Measurements from ENCODE around the gene ZNF326.

DNA sequence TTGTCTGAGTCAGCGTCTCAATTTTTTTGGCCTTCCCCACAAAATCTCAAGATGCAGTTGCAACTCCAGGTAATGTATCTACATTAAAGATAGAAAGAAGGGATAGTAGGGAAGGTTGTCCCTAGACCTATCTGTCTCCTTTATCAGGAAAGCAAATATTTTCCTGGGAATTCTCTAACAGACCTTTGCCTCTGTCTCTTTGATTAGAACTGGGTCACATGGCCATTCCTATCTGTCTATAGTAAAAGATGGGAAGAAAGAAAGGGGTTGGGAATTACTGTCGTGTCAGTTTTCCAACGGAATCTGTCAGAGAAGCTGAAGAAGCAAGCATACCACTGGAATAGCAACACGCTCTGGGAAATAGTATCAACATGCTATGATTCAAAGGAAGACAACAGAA lies 48.7 kb downstream of the ZNF326 start:
- TF ChIP-seq CTCF (conservative IDR thresholded peaks at IDR 0.05; ENCODE audit: low read depth, low read length) (no peak), RFX5 (IDR thresholded peaks at IDR 0.05; ENCODE audit: low read depth, low read length) (no peak), FOS (IDR thresholded peaks at IDR 0.05; ENCODE audit: low read depth, low read length) (no peak), POLR2A (IDR thresholded peaks at IDR 0.05; ENCODE audit: low read depth, low read length) (no peak), CEBPB (IDR thresholded peaks at IDR 0.05; ENCODE audit: low read depth, low read length) (no peak), RCOR1 (IDR thresholded peaks at IDR 0.05; ENCODE audit: insufficient replicate concordance, low read length) (no peak), BHLHE40 (IDR thresholded peaks at IDR 0.05; ENCODE audit: low read depth, low read length) (no peak), USF2 (IDR thresholded peaks at IDR 0.05; ENCODE audit: low read depth, low read length) (no peak), MXI1 (IDR thresholded peaks at IDR 0.05; ENCODE audit: borderline replicate concordance, low read depth, low read length) (no peak), SMC3 (IDR thresholded peaks at IDR 0.05; ENCODE audit: low read depth, low read length) (no peak), MAZ (IDR thresholded peaks at IDR 0.05; ENCODE audit: borderline replicate concordance, low read depth, low read length) (no peak), RAD21 (IDR thresholded peaks at IDR 0.05; ENCODE audit: low read length) (no peak)
- TF ChIP-seq, protein P1, sequence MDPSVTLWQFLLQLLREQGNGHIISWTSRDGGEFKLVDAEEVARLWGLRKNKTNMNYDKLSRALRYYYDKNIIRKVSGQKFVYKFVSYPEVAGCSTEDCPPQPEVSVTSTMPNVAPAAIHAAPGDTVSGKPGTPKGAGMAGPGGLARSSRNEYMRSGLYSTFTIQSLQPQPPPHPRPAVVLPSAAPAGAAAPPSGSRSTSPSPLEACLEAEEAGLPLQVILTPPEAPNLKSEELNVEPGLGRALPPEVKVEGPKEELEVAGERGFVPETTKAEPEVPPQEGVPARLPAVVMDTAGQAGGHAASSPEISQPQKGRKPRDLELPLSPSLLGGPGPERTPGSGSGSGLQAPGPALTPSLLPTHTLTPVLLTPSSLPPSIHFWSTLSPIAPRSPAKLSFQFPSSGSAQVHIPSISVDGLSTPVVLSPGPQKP (IDR thresholded peaks at IDR 0.05; ENCODE audit: borderline replicate concordance, low read depth, low read length): no peak
